ENCODE measurements around the gene LRRC70. TPM values are rescaled to one million over a fixed set of nuclear protein-coding genes. Genes with fewer than 3 reads are reported as not detected.

Gene LRRC70
- total and polyA plus RNA-seq, 2 of the 8 experiments (the other 6 are each of a cell fraction or from before 2014, with no cell fraction given), result 0.62 to 0.67 TPM

- no peak overlapping the region for H3K9ac ChIP-seq (replicated peaks in 1 of 4; ENCODE audit: extremely low read depth in 1 of 4, low read depth in 3 of 4, low read length in 3 of 4)
- no peak overlapping the region for H2BK12ac ChIP-seq (ENCODE audit: low read depth, low read length)
- H3K79me1 ChIP-seq (ENCODE audit: low read depth, low read length), result no peaks in the 10 kb centered on the region
- no peak for TF ChIP-seq ATF3 (IDR thresholded peaks at IDR 0.05; ENCODE audit: insufficient read depth, low read depth, low read length)
- no peak for TF ChIP-seq POLR2AphosphoS5 (IDR thresholded peaks at IDR 0.05; ENCODE audit: low read depth, low read length)
- TF ChIP-seq TAF7 (optimal IDR thresholded peaks at IDR 0.05; ENCODE audit: borderline replicate concordance, low read depth, low read length), result no peak
- no peak for TF ChIP-seq SUZ12 (IDR thresholded peaks at IDR 0.05; ENCODE audit: low read length)
- no peak for TF ChIP-seq MAX (IDR thresholded peaks at IDR 0.05)
- no peak for TF ChIP-seq ASH2L (IDR thresholded peaks at IDR 0.05; ENCODE audit: low read length)
- TF ChIP-seq SIRT6 (IDR thresholded peaks at IDR 0.05; ENCODE audit: low read length), result no peak
- no peak for TF ChIP-seq JUN (IDR thresholded peaks at IDR 0.05; ENCODE audit: low read depth, low read length)
- no peak for TF ChIP-seq CHD1 (IDR thresholded peaks at IDR 0.05; ENCODE audit: low read depth, low read length)
- no peak for TF ChIP-seq TCF12 (IDR thresholded peaks at IDR 0.05; ENCODE audit: low read depth, low read length)
- no peak for TF ChIP-seq TEAD4 (IDR thresholded peaks at IDR 0.05; ENCODE audit: low read depth, low read length)
- TF ChIP-seq SP2 (IDR thresholded peaks at IDR 0.05; ENCODE audit: low read length), result no peak
- no peak for TF ChIP-seq CBX5 (IDR thresholded peaks at IDR 0.05; ENCODE audit: low read depth, low read length)
- TF ChIP-seq RAD21 (IDR thresholded peaks at IDR 0.05 in 1 of 2, conservative IDR thresholded peaks at IDR 0.05 in 1 of 2; ENCODE audit: low read depth in 2 of 2, low read length in 2 of 2), result no peak
- TF ChIP-seq EZH2 (IDR thresholded peaks at IDR 0.05; ENCODE audit: low read depth, low read length, severe bottlenecking), result no peak
Observed at GRCh38 chr5:62585306-62585705, 6.7 kb downstream of the LRRC70 start.

More at GRCh38 chr5:62585306-62585705, 6.7 kb downstream of the LRRC70 start:
- no peaks in the 10 kb centered on the region for H3K36me3 ChIP-seq (ENCODE audit: control insufficient read depth in 2 of 4, insufficient read depth in 4 of 4, low read length in 3 of 4)
- no peaks in the 10 kb centered on the region for H4K20me1 ChIP-seq (replicated peaks in 1 of 2; ENCODE audit: control insufficient read depth in 1 of 2, insufficient read depth in 2 of 2, low read length in 2 of 2)
- H4K8ac ChIP-seq (ENCODE audit: extremely low read depth, insufficient read depth, low read length), result no peak overlapping the region
- WGBS, 2 experiments (ENCODE audit: extremely low coverage in 1 of 2, insufficient coverage in 1 of 2, insufficient read length in 1 of 2, insufficient replicate concordance in 2 of 2, low coverage in 1 of 2, low lambda C conversion rate in 2 of 2, missing lambda C conversion rate in 1 of 2), result 85% methylated on average over 2 of the region's 2 CpGs; no CpG with 5 or more reads in 1 of the 2 experiments
- DNase-seq (ENCODE audit: low read depth in 1 of 2, low spot score in 2 of 2) (no peak), FAIRE-seq (no peak)
- no peak overlapping the region for H3K18ac ChIP-seq (ENCODE audit: extremely low read depth, low read length)
- H3K23ac ChIP-seq (ENCODE audit: insufficient read length), result no peak overlapping the region
- H3K4me3 ChIP-seq (ENCODE audit: extremely low read depth in 1 of 4, insufficient read depth in 2 of 4, low read depth in 3 of 4, low read length in 4 of 4), result no peak overlapping the region
- no peaks in the 10 kb centered on the region for H3K79me2 ChIP-seq (ENCODE audit: control insufficient read depth in 1 of 2, insufficient read depth in 2 of 2, low read length in 2 of 2)
- H4K91ac ChIP-seq (replicated peaks; ENCODE audit: insufficient read length, low read length), result no peak overlapping the region
- H2BK15ac ChIP-seq (ENCODE audit: low read length), result no peak overlapping the region
- no peaks in the 10 kb centered on the region for H3K23me2 ChIP-seq (ENCODE audit: low read depth, low read length)
- no peak overlapping the region for H2AK5ac ChIP-seq (ENCODE audit: low read depth, low read length)
- H3K14ac ChIP-seq (ENCODE audit: insufficient read length), result no peak overlapping the region
- H3K4ac ChIP-seq (replicated peaks; ENCODE audit: insufficient read length, low read depth, low read length), result no peak overlapping the region
- H2BK20ac ChIP-seq (ENCODE audit: low read length), result no peak overlapping the region
- no peak overlapping the region for H2BK120ac ChIP-seq (replicated peaks; ENCODE audit: low read depth, low read length)
- H3K27me3 ChIP-seq (replicated peaks in 1 of 4; ENCODE audit: control insufficient read depth in 3 of 4, extremely low read depth in 1 of 4, insufficient read depth in 3 of 4, low read length in 3 of 4), result no peaks in the 10 kb centered on the region
- H2AFZ ChIP-seq (ENCODE audit: low read length), result no peak overlapping the region
- no peaks in the 10 kb centered on the region for H3K4me1 ChIP-seq (replicated peaks in 1 of 4; ENCODE audit: control insufficient read depth in 3 of 4, insufficient read depth in 4 of 4, low read length in 3 of 4)
- no peaks in the 10 kb centered on the region for H3K9me3 ChIP-seq (ENCODE audit: insufficient read depth in 2 of 2, low read depth in 1 of 2, low read length in 1 of 2)
- H3K4me2 ChIP-seq (ENCODE audit: insufficient read depth in 1 of 2, low read depth in 2 of 2, low read length in 2 of 2), result no peak overlapping the region
- no peak overlapping the region for H2BK5ac ChIP-seq (ENCODE audit: low read depth, low read length)
- ChIA-PET POLR2A (ENCODE audit: partially characterized antibody) (no interaction called here), CTCF (ENCODE audit: partially characterized antibody) (no interaction called here)
- H3K56ac ChIP-seq (replicated peaks; ENCODE audit: insufficient read length, low read depth, low read length), result no peak overlapping the region
- H4K5ac ChIP-seq (ENCODE audit: insufficient read length, low read depth, low read length), result no peak overlapping the region
- no peak overlapping the region for H3K27ac ChIP-seq (ENCODE audit: low read depth, low read length)
